Natural killer cell (primary cell): Measurements from ENCODE around the gene PNRC1. TPM values are rescaled to one million over a fixed set of nuclear protein-coding genes. Genes with fewer than 3 reads are reported as not detected.

Source experiments
- ATAC-seq, 3 donors: fragments of 150-1000 bp in 2 of 3; fragments of 200-7000 bp in 1 of 3; cut with Tn5 transposase; 1 replicate in 1 of 3; 2 replicates in 2 of 3; pipeline ENCODE4 v1.10.0; 2021; ENCODE audit warnings: mild to moderate bottlenecking in 2 of 3, moderate library complexity in 2 of 3
- DNase-seq, 2 donors: peaks; one replicate each; pipeline versions ENCODE4 v3.0.0 to v3.0.0-alpha.2; 2013 to 2021; ENCODE audit warnings: mixed read lengths in 1 of 2
- H3K27ac ChIP-seq: one replicate; pipeline ENCODE4 v1.5.1; 2013; ENCODE audit warnings: mild to moderate bottlenecking, low read length
- H3K27me3 ChIP-seq: one replicate; pipeline ENCODE4 v1.6.1; 2013; ENCODE audit warnings: low read length; ENCODE audit not compliant: control insufficient read depth, insufficient read depth
- H3K36me3 ChIP-seq: one replicate; pipeline ENCODE4 v1.6.1; 2013; ENCODE audit warnings: low read length; ENCODE audit not compliant: control insufficient read depth, insufficient read depth
- H3K4me1 ChIP-seq: one replicate; pipeline ENCODE4 v1.6.1; 2013; ENCODE audit warnings: low read length; ENCODE audit not compliant: control insufficient read depth, insufficient read depth
- H3K4me3 ChIP-seq: one replicate; pipeline ENCODE4 v1.5.1; 2013; ENCODE audit warnings: low read length
- H3K9me3 ChIP-seq: one replicate; pipeline ENCODE4 v1.6.1; 2013; ENCODE audit warnings: low read length; ENCODE audit not compliant: control insufficient read depth, insufficient read depth
- H3K27ac Mint-ChIP-seq, 2 donors: one replicate each; pipeline ENCODE4 v1.8.0; 2022; ENCODE audit warnings: mild to moderate bottlenecking in 2 of 2, mixed read lengths in 2 of 2, moderate library complexity in 1 of 2
- H3K27me3 Mint-ChIP-seq, 2 donors: one replicate each; pipeline ENCODE4 v1.8.0; 2022; ENCODE audit warnings: low read depth in 2 of 2, mixed read lengths in 2 of 2
- H3K36me3 Mint-ChIP-seq: one replicate; pipeline ENCODE4 v1.8.0; 2022; ENCODE audit warnings: mixed read lengths
- H3K4me1 Mint-ChIP-seq, 2 donors: one replicate each; pipeline ENCODE4 v1.8.0; 2022; ENCODE audit warnings: mixed read lengths in 2 of 2
- H3K4me3 Mint-ChIP-seq: one replicate; pipeline ENCODE4 v1.8.0; 2022; ENCODE audit warnings: mild to moderate bottlenecking, moderate library complexity, mixed read lengths
- H3K9me3 Mint-ChIP-seq, 2 donors: one replicate each; pipeline ENCODE4 v1.8.0; 2022; ENCODE audit warnings: mixed read lengths in 2 of 2
- WGBS: methylation state at CpG from one replicate; pipeline ENCODE4 v1.1.7; 2013; ENCODE audit warnings: missing lambda C conversion rate; ENCODE audit not compliant: insufficient coverage; 5-methylcytosine and 5-hydroxymethylcytosine counted together
- intact Hi-C: fragments of 100-400 bp; cut with micrococcal nuclease; formaldehyde crosslinking; loops from one replicate; pipeline ENCODE4 v1.14.2; 2022
- total RNA-seq, 4 donors: library from RNA; stranded (reverse); fragments of 120-200 nt in 1 of 4; gene quantifications; one replicate each; pipeline versions ENCODE4 v1.2.3 to v1.2.4, GENCODE V29; 2013 to 2022
- TF ChIP-seq, protein P1 (sequence below): fragments of 200-600 bp; IDR thresholded peaks from one replicate; pipeline ENCODE4 v1.8.0; 2022; ENCODE audit warnings: antibody characterized with exemption

Gene PNRC1
- total RNA-seq, 3 donors from 2014 or later (not counting 1 experiment from before 2014, with no cell fraction given), result 695 to 970 (median 712) TPM

DNA sequence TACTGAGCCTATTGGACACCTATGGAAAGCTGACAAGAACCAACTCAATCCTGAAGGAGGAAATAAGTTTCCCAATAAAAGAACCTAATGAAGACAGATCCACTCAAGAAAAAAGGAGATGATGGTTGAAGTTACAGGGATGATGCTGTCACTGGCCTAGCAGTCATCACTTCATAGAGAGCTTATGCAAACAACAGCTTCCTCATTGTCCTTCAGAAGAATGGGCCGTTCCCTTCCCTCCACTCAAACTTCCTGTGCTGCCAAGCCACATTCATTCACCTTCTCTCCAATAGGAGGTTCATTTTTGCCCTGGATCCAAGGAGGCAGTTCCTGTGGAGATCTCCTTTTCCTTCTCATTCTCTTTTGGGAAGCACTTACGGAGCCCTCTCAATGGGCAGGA lies 51.5 kb downstream of the PNRC1 start:
- H3K9me3 Mint-ChIP-seq, result peaks cover 0 to 6% of the 10 kb centered on the region in 2 donors

DNA sequence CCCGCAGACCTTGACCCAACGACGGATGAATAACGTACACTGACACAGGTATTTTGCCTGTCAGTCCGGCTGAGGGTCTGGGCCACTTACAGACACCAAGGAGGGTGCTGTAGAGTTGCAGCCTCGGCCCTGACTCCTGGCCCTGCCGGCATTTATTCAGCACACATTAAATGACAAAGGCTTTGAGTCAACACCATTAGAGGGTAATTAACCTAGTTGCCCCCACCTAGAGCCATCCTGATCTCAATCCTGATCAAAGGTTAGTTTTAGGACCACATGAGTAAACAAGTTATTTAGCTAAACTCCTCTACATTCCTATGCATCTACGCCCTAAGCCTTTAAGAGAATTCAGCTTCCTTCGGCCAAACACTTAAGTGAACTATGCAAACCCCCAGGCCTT lies 53.4 kb downstream of the PNRC1 start:
- TF ChIP-seq, protein P1, sequence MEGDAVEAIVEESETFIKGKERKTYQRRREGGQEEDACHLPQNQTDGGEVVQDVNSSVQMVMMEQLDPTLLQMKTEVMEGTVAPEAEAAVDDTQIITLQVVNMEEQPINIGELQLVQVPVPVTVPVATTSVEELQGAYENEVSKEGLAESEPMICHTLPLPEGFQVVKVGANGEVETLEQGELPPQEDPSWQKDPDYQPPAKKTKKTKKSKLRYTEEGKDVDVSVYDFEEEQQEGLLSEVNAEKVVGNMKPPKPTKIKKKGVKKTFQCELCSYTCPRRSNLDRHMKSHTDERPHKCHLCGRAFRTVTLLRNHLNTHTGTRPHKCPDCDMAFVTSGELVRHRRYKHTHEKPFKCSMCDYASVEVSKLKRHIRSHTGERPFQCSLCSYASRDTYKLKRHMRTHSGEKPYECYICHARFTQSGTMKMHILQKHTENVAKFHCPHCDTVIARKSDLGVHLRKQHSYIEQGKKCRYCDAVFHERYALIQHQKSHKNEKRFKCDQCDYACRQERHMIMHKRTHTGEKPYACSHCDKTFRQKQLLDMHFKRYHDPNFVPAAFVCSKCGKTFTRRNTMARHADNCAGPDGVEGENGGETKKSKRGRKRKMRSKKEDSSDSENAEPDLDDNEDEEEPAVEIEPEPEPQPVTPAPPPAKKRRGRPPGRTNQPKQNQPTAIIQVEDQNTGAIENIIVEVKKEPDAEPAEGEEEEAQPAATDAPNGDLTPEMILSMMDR, result no peak
- Histone ChIP-seq H3K36me3 (no peaks in the 10 kb centered on the region), H3K27ac (no peak overlapping the region), H3K27me3 (no peaks in the 10 kb centered on the region), H3K4me1 (no peaks in the 10 kb centered on the region), H3K9me3 (no peaks in the 10 kb centered on the region), H3K4me3 (no peak overlapping the region)
- no peaks in the 10 kb centered on the region for H3K4me1 Mint-ChIP-seq
- no peak overlapping the region for H3K4me3 Mint-ChIP-seq
- no peaks in the 10 kb centered on the region for H3K27me3 Mint-ChIP-seq
- H3K9me3 Mint-ChIP-seq, result no peaks in the 10 kb centered on the region
- no peak overlapping the region for H3K27ac Mint-ChIP-seq
- DNase-seq (no peak), ATAC-seq (no peak)
- WGBS, result 95% methylated on average over 9 of the region's 9 CpGs
- intact Hi-C loops, result no loop called here
- no peaks in the 10 kb centered on the region for H3K36me3 Mint-ChIP-seq

More for the DNA sequence above, 51.5 kb downstream of the PNRC1 start:
- intact Hi-C loops, result no loop called here
- TF ChIP-seq, protein P1, result no peak
- Mint-ChIP-seq H3K4me1 (peaks cover 4 to 5% of the 10 kb centered on the region in 2 donors), H3K4me3 (no peak overlapping the region), H3K27ac (no peak overlapping the region), H3K27me3 (no peaks in the 10 kb centered on the region), H3K36me3 (peaks cover 8% of the 10 kb centered on the region)
- no peaks in the 10 kb centered on the region for H3K36me3 ChIP-seq
- ATAC-seq, result no peak
- H3K27me3 ChIP-seq, result no peaks in the 10 kb centered on the region
- WGBS, result 88% methylated on average over 2 of the region's 2 CpGs
- no peak for DNase-seq
- peaks cover 5% of the 10 kb centered on the region for H3K9me3 ChIP-seq
- no peaks in the 10 kb centered on the region for H3K4me1 ChIP-seq
- no peak overlapping the region for H3K27ac ChIP-seq
- H3K4me3 ChIP-seq, result no peak overlapping the region

DNA sequence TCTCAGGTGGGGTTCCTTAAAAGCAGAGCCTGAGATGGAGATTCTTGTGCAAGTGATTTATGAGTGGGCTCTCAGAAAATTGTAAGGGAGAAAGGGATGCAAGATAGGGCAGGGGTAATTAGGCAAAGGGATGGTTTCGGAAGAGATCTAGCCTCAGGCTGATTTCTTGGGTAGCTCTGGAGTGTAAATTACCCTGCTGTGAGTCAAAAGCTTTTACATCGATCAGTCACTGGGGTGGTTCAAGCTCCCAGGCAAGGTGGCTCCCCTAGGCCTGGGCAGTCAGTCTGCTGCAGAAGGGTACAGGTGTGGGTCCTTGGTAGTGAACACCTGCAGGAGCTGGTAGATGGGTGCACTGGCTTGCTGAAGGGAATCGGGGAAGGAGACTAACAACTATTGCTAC lies 54.2 kb downstream of the PNRC1 start:
- Mint-ChIP-seq H3K4me3 (no peak overlapping the region), H3K4me1 (no peaks in the 10 kb centered on the region), H3K9me3 (no peaks in the 10 kb centered on the region), H3K27me3 (no peaks in the 10 kb centered on the region), H3K27ac (no peak overlapping the region), H3K36me3 (no peaks in the 10 kb centered on the region)
- Histone ChIP-seq H3K4me3 (no peak overlapping the region), H3K27me3 (no peaks in the 10 kb centered on the region), H3K9me3 (no peaks in the 10 kb centered on the region), H3K36me3 (no peaks in the 10 kb centered on the region), H3K4me1 (no peaks in the 10 kb centered on the region), H3K27ac (no peak overlapping the region)
- 96% methylated on average over 2 of the region's 3 CpGs for WGBS
- TF ChIP-seq, protein P1, result no peak
- intact Hi-C loops, result no loop called here
- ATAC-seq, result no peak
- no peak for DNase-seq

Other genes with a start within 250 kb of the PNRC1 start
- gene RNGTT, start 117.1 kb upstream of the PNRC1 start, total RNA-seq, result 10 to 100 TPM; 23.1 to 27.2 (median 23.1) TPM
- gene SRSF12, start 37.3 kb downstream of the PNRC1 start, total RNA-seq, result under 1 TPM; 0.07 to 0.45 (median 0.45) TPM
- 1 to 10 TPM; 4.0 to 6.1 (median 4.9) TPM for gene PM20D2, start 65.3 kb downstream of the PNRC1 start, total RNA-seq
- under 1 TPM in 1 of 3 donors, not detected in 2; 0.07 TPM for gene GABRR1, start 136.6 kb downstream of the PNRC1 start, total RNA-seq
- gene GABRR2, start 234.5 kb downstream of the PNRC1 start, total RNA-seq, result 1 to 10 TPM in 2 of 3 donors, under 1 TPM in 1; 0.57 to 2.2 (median 1.0) TPM